HepG2 (cell line): ENCODE results near the gene UBE2O. TPM values are rescaled to one million over a fixed set of nuclear protein-coding genes. Genes with fewer than 3 reads are reported as not detected.
A peak's percentile ranks its signal among the peaks of the same experiment; 100 is the strongest.

Source experiments
- ATAC-seq: fragments of 200-7000 bp; cut with Tn5 transposase; 3 replicates; pipeline ENCODE4 v1.9.1; 2020; ENCODE audit warnings: mild to moderate bottlenecking, moderate library complexity
- BruUV-seq: library from RNA; stranded (reverse); fragments of 400-500 nt; replicated peaks from 2 replicates; lab custom pipeline; 2021; lab: Mats Ljungman, UMichigan
- CTCF ChIA-PET: fragments of 300-600 bp; formaldehyde crosslinking; extraction: SDS; loops from one replicate; lab custom pipeline; 2021; ENCODE audit warnings: low total read pairs, inconsistent platforms, low intra/inter-chr PET ratio; lab: Yijun Ruan, JAX
- POLR2A ChIA-PET: fragments of 350-600 bp; sonication (Branson Sonifier 250); formaldehyde crosslinking; loops from one replicate; lab custom pipeline; 2020; ENCODE audit warnings: antibody characterized with exemption, inconsistent platforms; lab: Yijun Ruan, JAX
- DNase-seq: peaks from one replicate; pipeline ENCODE4 v3.0.0-alpha.2; 2015; ENCODE audit warnings: low spot score
- FAIRE-seq: peaks from 3 replicates; lab custom pipeline; 2011; peaks lifted over from hg19 to GRCh38; lab: Jason Lieb, UNC
- H2AFZ ChIP-seq: one replicate; pipeline ENCODE4 v1.6.1; 2011; ENCODE audit warnings: low read length, inconsistent platforms
- H3K27ac ChIP-seq: fragments of 300-600 bp; 3 replicates; pipeline ENCODE4 v1.8.0; 2011; ENCODE audit warnings: mixed run types, mild to moderate bottlenecking, mixed read lengths, low read length, inconsistent platforms; ENCODE audit not compliant: insufficient read depth; ENCODE audit errors: extremely low read length
- H3K27me3 ChIP-seq, 2 experiments: fragments of 200-600 bp in 1 of 2; 2 replicates in 1 of 2; 3 replicates in 1 of 2; pipeline versions ENCODE4 v1.6.0 to v1.8.0; 2011; ENCODE audit warnings: low read length in 2 of 2, mild to moderate bottlenecking in 2 of 2, moderate library complexity in 2 of 2, inconsistent platforms in 1 of 2; ENCODE audit not compliant: insufficient read depth in 2 of 2, control insufficient read depth in 1 of 2
- H3K36me3 ChIP-seq, 2 experiments: fragments of 200-600 bp in 1 of 2; replicated peaks in 1 of 2; 2 replicates in 1 of 2; 3 replicates in 1 of 2; pipeline versions ENCODE4 v1.5.1 to v1.8.0; 2011; ENCODE audit warnings: low read length in 2 of 2, inconsistent platforms in 1 of 2; ENCODE audit not compliant: insufficient read depth in 2 of 2, control insufficient read depth in 1 of 2
- H3K4me1 ChIP-seq: 2 replicates; pipeline ENCODE4 v1.5.1; 2012; ENCODE audit warnings: low read length, inconsistent platforms; ENCODE audit not compliant: insufficient read depth
- H3K4me2 ChIP-seq: 2 replicates; pipeline ENCODE4 v1.6.0; 2011; ENCODE audit warnings: low read depth, low read length, inconsistent platforms
- H3K4me3 ChIP-seq, 3 experiments: fragments of 200-600 bp in 1 of 3; sonication (generic), shearing (Covaris generic) in 1 of 3; replicated peaks in 1 of 3; 2 replicates each; pipeline ENCODE4 v1.5.1; 2011 to 2016; ENCODE audit warnings: low read length in 3 of 3, inconsistent platforms in 2 of 3, low read depth in 2 of 3, mild to moderate bottlenecking in 2 of 3, control low read depth in 1 of 3, mixed read lengths in 1 of 3; ENCODE audit not compliant: insufficient read depth in 1 of 3
- H3K79me2 ChIP-seq: one replicate; pipeline ENCODE4 v1.6.1; 2011; ENCODE audit warnings: low read length, inconsistent platforms; ENCODE audit not compliant: insufficient read depth
- H3K9ac ChIP-seq: 2 replicates; pipeline ENCODE4 v1.6.0; 2011; ENCODE audit warnings: mild to moderate bottlenecking, low read depth, low read length, inconsistent platforms; ENCODE audit not compliant: insufficient read depth
- H3K9me3 ChIP-seq: 2 replicates; pipeline ENCODE4 v1.5.1; 2012; ENCODE audit warnings: mild to moderate bottlenecking, low read length
- H4K20me1 ChIP-seq: 2 replicates; pipeline ENCODE4 v1.6.0; 2011; ENCODE audit warnings: inconsistent platforms, mild to moderate bottlenecking, low read length, moderate library complexity; ENCODE audit not compliant: insufficient read depth
- CBX1 ChIP-seq: IDR thresholded peaks from one replicate; pipeline ENCODE4 v1.6.1; 2016; ENCODE audit warnings: antibody characterized with exemption, low read depth
- ETV5 ChIP-seq: IDR thresholded peaks from 2 replicates; pipeline ENCODE4 v1.6.1; 2018; ENCODE audit warnings: missing biosample characterization, missing genetic modification reagents, inconsistent platforms, borderline replicate concordance
- HOXA5 ChIP-seq: sonication (generic); formaldehyde crosslinking; IDR thresholded peaks from 2 replicates; pipeline ENCODE4 v1.4.0; 2020; ENCODE audit warnings: missing genetic modification reagents
- KDM3A ChIP-seq: IDR thresholded peaks from 2 replicates; pipeline ENCODE4 v1.6.1; 2018; ENCODE audit warnings: low read depth, missing compliant biosample characterization
- KMT2A ChIP-seq: sonication (generic); formaldehyde crosslinking; IDR thresholded peaks from 2 replicates; pipeline ENCODE4 v1.4.0; 2020; ENCODE audit warnings: missing genetic modification reagents
- NBN ChIP-seq: fragments of 450-650 bp; conservative IDR thresholded peaks from 2 replicates; pipeline ENCODE4 v1.6.1; 2017
- NR2F6 ChIP-seq, 2 experiments: IDR thresholded peaks; 2 replicates each; pipeline ENCODE4 v1.6.1; 2016; ENCODE audit warnings: antibody characterized with exemption in 1 of 2, mild to moderate bottlenecking in 1 of 2
- PRMT3 ChIP-seq: sonication (generic); formaldehyde crosslinking; IDR thresholded peaks from 2 replicates; pipeline ENCODE4 v1.8.1; 2022; ENCODE audit warnings: low read depth, mild to moderate bottlenecking, moderate library complexity, missing genetic modification reagents, borderline replicate concordance
- ZFP90 ChIP-seq: sonication (generic); formaldehyde crosslinking; IDR thresholded peaks from 2 replicates; pipeline ENCODE4 v1.8.0; 2022; ENCODE audit warnings: missing genetic modification reagents, mild to moderate bottlenecking, inconsistent platforms, borderline replicate concordance
- ZNF124 ChIP-seq: sonication (generic); formaldehyde crosslinking; IDR thresholded peaks from 2 replicates; pipeline ENCODE4 v1.4.0; 2020; ENCODE audit warnings: missing genetic modification reagents
- ZNF350 ChIP-seq: sonication (generic); formaldehyde crosslinking; IDR thresholded peaks from 2 replicates; pipeline ENCODE4 v1.4.0; 2020; ENCODE audit warnings: mild to moderate bottlenecking, low read depth, missing genetic modification reagents, borderline replicate concordance
- ZNF557 ChIP-seq: sonication (generic); formaldehyde crosslinking; IDR thresholded peaks from 2 replicates; pipeline ENCODE4 v1.4.0; 2020; ENCODE audit warnings: missing genetic modification reagents
- ZNF607 ChIP-seq: sonication (generic); formaldehyde crosslinking; IDR thresholded peaks from 2 replicates; pipeline ENCODE4 v1.5.1; 2020; ENCODE audit warnings: missing genetic modification reagents, mild to moderate bottlenecking, borderline replicate concordance
- ZNF839 ChIP-seq: sonication (generic); formaldehyde crosslinking; IDR thresholded peaks from 2 replicates; pipeline ENCODE4 v1.4.0; 2020; ENCODE audit warnings: missing genetic modification reagents, mild to moderate bottlenecking, borderline replicate concordance
- WGBS: methylation state at CpG from one replicate; pipeline ENCODE4 v1.1.6; 2017; ENCODE audit warnings: low lambda C conversion rate; 5-methylcytosine and 5-hydroxymethylcytosine counted together
- in situ Hi-C: cut with HindIII; loops from 2 replicates; pipeline ENCODE4 v1.10.0; 2017; ENCODE audit warnings: low pct_unique_long_range_greater_than_20kb; ENCODE audit not compliant: extremely low pct_ligation_motif_present
- intact Hi-C: fragments of 100-400 bp; cut with micrococcal nuclease; formaldehyde crosslinking; loops from one replicate; pipeline ENCODE4 v1.10.0; 2022; ENCODE audit not compliant: unreplicated experiment
- polyA plus RNA-seq, 8 experiments: library from polyadenylated mRNA; depleted of rRNA in 3 of 8; stranded (reverse) in 7 of 8; unstranded in 1 of 8; fragments of >200 nt; fragmentation: Illumina TruSeq in 4 of 8; extraction: Trizol in 4 of 8; gene quantifications; 2 replicates each; pipeline versions ENCODE4 v1.2.1 to v1.2.3, GENCODE V29; 2011 to 2016; ENCODE audit warnings: low read depth in 4 of 8, missing spikeins in 1 of 8, mixed read lengths in 1 of 8; ENCODE audit not compliant: insufficient read depth in 1 of 8
- total RNA-seq, 5 experiments: library from RNA; depleted of rRNA; stranded (reverse); fragments of >200 nt; fragmentation: Illumina TruSeq; extraction: Trizol; gene quantifications; 2 replicates each; pipeline ENCODE4 v1.2.3, GENCODE V29; 2016; ENCODE audit warnings: low read depth in 1 of 5
- TF ChIP-seq, protein P1 (sequence below): IDR thresholded peaks from 2 replicates; pipeline ENCODE4 v1.6.1; 2016; ENCODE audit warnings: missing biosample characterization, missing genetic modification reagents, low read depth
- TF ChIP-seq, protein P2 (sequence below): IDR thresholded peaks from 2 replicates; pipeline ENCODE4 v1.6.1; 2016; ENCODE audit warnings: missing compliant biosample characterization, missing genetic modification reagents, borderline replicate concordance
- TF ChIP-seq, protein P3 (sequence below): sonication (generic); formaldehyde crosslinking; IDR thresholded peaks from 2 replicates; pipeline ENCODE4 v1.4.0; 2020; ENCODE audit warnings: missing genetic modification reagents
- TF ChIP-seq, protein P4 (sequence below): sonication (generic); formaldehyde crosslinking; IDR thresholded peaks from 2 replicates; pipeline ENCODE4 v1.8.1; 2023; ENCODE audit warnings: mild to moderate bottlenecking, missing genetic modification reagents, borderline replicate concordance

The UBE2O gene
- total and polyA plus RNA-seq, 2 of the 13 experiments (the other 11 are each of a cell fraction or from before 2014, with no cell fraction given), result 21.5 to 23.5 TPM

DNA sequence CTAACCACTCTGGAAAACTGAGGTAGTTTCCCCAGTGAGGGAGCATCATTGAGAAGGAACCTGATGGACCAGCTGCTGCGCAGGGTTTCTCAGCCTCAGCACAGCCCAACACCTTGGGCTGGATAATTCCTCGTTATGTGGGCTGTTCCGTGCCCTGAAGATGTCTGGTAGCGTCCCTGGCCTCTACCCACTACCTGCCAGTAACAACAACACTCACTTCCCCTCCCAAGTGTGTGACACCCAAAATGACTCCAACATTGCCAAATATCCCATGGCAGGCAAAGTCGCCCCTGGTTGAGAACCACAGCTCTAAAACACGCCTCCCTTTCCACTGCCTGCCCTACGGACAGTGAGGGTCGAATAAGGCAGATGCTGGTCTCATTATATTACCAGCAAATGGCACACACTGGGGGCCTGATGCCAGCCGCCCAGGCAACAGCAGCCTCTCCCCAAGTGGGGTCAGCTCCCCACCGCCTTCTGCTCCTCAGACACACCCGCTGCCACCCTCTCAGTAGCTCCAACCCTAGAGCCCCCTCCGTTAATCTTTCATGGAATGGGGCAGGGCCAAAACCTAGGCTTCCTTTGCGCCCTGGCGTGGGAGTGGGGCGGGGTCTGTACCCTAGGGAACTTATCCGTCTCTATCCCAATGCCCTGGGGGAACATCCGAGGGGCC is 47.3 kb upstream of the UBE2O start:
- no TSS peak for BruUV-seq
- WGBS, result 9% methylated on average over 17 of the region's 17 CpGs
- 0 out of 3 replicates have a peak, but pooled peaks have one; percentile 1 for ATAC-seq
- Histone ChIP-seq H3K79me2 (peaks cover 29% of the 10 kb centered on the region), H3K27ac (peak overlapping the region; percentile 64), H3K9ac (peak overlapping the region; percentile 91), H3K36me3 (no peaks in the 10 kb centered on the region), H3K4me3 (peak overlapping the region; percentile 90 to 99 (median 96)), H3K4me1 (peaks cover 61% of the 10 kb centered on the region), H4K20me1 (peaks cover 18% of the 10 kb centered on the region; the same call in 1 of the 2 replicates), H3K4me2 (peak overlapping the region; percentile 93), H3K9me3 (no peaks in the 10 kb centered on the region), H3K27me3 (no peaks in the 10 kb centered on the region; a peak in 1 of 5 replicates), H2AFZ (no peak overlapping the region)
- intact Hi-C loops (no loop called here), in situ Hi-C loops (no loop called here)
- ChIA-PET POLR2A (interaction anchor here (0.8 to 8.2 kb wide), 29 partner anchors 8 to 785 kb away, joined by 3 to 252 read pairs (median 10); partner anchors contain the start of genes AANAT, MFSD11, PRPSAP1 and SPHK1), CTCF (no interaction called here)
- no peak for FAIRE-seq
- no peak for DNase-seq
- no peak for TF ChIP-seq ZNF557
- no peak for TF ChIP-seq ZNF124 (CRISPR knock-in tag)
- no peak for TF ChIP-seq CBX1
- TF ChIP-seq ETV5 (CRISPR knock-in tag), result 0 out of 2 replicates have a peak, but pooled peaks have one; percentile 9
- 0 out of 2 replicates have a peak, but pooled peaks have one; percentile 2 for TF ChIP-seq KMT2A (CRISPR knock-in tag)
- no peak for TF ChIP-seq HOXA5 (CRISPR knock-in tag)
- 0 out of 2 replicates have a peak, but pooled peaks have one; percentile 18 for TF ChIP-seq ZFP90 (CRISPR knock-in tag)
- TF ChIP-seq, protein P1, sequence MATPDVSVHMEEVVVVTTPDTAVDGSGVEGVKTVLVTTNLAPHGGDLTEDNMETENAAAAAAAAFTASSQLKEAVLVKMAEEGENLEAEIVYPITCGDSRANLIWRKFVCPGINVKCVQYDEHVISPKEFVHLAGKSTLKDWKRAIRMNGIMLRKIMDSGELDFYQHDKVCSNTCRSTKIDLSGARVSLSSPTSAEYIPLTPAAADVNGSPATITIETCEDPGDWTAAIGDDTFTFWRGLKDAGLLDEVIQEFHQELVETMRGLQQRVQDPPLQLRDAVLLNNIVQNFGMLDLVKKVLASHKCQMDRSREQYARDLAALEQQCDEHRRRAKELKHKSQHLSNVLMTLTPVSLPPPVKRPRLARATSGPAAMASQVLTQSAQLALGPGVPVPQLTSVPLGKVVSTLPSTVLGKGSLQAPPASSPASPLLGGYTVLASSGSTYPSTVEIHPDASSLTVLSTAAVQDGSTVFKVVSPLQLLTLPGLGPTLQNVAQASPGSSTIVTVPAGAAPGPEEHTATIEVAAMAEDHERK, result no peak
- TF ChIP-seq, protein P2, sequence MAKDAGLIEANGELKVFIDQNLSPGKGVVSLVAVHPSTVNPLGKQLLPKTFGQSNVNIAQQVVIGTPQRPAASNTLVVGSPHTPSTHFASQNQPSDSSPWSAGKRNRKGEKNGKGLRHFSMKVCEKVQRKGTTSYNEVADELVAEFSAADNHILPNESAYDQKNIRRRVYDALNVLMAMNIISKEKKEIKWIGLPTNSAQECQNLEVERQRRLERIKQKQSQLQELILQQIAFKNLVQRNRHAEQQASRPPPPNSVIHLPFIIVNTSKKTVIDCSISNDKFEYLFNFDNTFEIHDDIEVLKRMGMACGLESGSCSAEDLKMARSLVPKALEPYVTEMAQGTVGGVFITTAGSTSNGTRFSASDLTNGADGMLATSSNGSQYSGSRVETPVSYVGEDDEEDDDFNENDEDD (CRISPR knock-in tag), result no peak
- TF ChIP-seq ZNF350, result 0 out of 2 replicates have a peak, but pooled peaks have one; percentile 64
- no peak for TF ChIP-seq NR2F6 (IDR thresholded peaks at IDR 0.05)
- TF ChIP-seq NR2F6 (CRISPR knock-in tag; IDR thresholded peaks at IDR 0.05), result no peak
- TF ChIP-seq, protein P3, sequence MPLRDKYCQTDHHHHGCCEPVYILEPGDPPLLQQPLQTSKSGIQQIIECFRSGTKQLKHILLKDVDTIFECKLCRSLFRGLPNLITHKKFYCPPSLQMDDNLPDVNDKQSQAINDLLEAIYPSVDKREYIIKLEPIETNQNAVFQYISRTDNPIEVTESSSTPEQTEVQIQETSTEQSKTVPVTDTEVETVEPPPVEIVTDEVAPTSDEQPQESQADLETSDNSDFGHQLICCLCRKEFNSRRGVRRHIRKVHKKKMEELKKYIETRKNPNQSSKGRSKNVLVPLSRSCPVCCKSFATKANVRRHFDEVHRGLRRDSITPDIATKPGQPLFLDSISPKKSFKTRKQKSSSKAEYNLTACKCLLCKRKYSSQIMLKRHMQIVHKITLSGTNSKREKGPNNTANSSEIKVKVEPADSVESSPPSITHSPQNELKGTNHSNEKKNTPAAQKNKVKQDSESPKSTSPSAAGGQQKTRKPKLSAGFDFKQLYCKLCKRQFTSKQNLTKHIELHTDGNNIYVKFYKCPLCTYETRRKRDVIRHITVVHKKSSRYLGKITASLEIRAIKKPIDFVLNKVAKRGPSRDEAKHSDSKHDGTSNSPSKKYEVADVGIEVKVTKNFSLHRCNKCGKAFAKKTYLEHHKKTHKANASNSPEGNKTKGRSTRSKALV (CRISPR knock-in tag), result 0 out of 2 replicates have a peak, but pooled peaks have one; percentile 29
- TF ChIP-seq ZNF839 (CRISPR knock-in tag), result no peak
- TF ChIP-seq ZNF607 (CRISPR knock-in tag), result no peak
- no peak for TF ChIP-seq PRMT3
- no peak for TF ChIP-seq NBN
- TF ChIP-seq, protein P4, sequence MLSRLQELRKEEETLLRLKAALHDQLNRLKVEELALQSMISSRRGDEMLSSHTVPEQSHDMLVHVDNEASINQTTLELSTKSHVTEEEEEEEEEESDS (CRISPR knock-in tag), result 0 out of 2 replicates have a peak, but pooled peaks have one; percentile 36
- no peak for TF ChIP-seq KDM3A
